Activated CD4-positive, alpha-beta T cell treated with anti-CD3 and anti-CD28 coated beads, Interleukin-2, Interleukin-6, amounts not matched to agents 100 ng/mL and 50 ng/mL, durations not matched to agents 16 hours and 8 hours (primary cell): ENCODE results near the gene TRPV5.

Source experiments
- DNase-seq: peaks from one replicate; pipeline ENCODE4 v3.0.0-alpha.2; 2020

TRPV5 gene

GRCh38 chr7:142908290-142908689, 25.3 kb downstream of the TRPV5 start:
- no peak for DNase-seq

- DNase-seq: no peak
These were observed 26.9 kb downstream of the TRPV5 start for GRCh38 chr7:142906643-142907042.

- no peak for DNase-seq
These were observed 27.8 kb downstream of the TRPV5 start for GRCh38 chr7:142905759-142906158.

- no peak for DNase-seq
These were observed 29.4 kb downstream of the TRPV5 start for GRCh38 chr7:142904128-142904527.

GRCh38 chr7:142901426-142902259, 31.9 kb downstream of the TRPV5 start:
- no peak for DNase-seq

- DNase-seq: no peak
These were observed 33.9 kb downstream of the TRPV5 start for GRCh38 chr7:142899661-142900060.

- no peak for DNase-seq
These were observed 35.0 kb downstream of the TRPV5 start for GRCh38 chr7:142898377-142899170.

GRCh38 chr7:142897691-142898090, 35.9 kb downstream of the TRPV5 start:
- DNase-seq: no peak

- DNase-seq: no peak
These were observed 36.7 kb downstream of the TRPV5 start for GRCh38 chr7:142896741-142897379.

GRCh38 chr7:142896151-142896550, 37.4 kb downstream of the TRPV5 start:
- no peak for DNase-seq

- DNase-seq: no peak
These were observed 38.5 kb downstream of the TRPV5 start for GRCh38 chr7:142894985-142895593.

- DNase-seq: no peak
These were observed 39.2 kb downstream of the TRPV5 start for GRCh38 chr7:142894112-142894984.

GRCh38 chr7:142892951-142893350, 40.6 kb downstream of the TRPV5 start:
- no peak for DNase-seq

GRCh38 chr7:142891490-142892082, 42.0 kb downstream of the TRPV5 start:
- DNase-seq: no peak

GRCh38 chr7:142890874-142891485, 42.6 kb downstream of the TRPV5 start:
- DNase-seq: no peak

GRCh38 chr7:142889816-142890215, 43.7 kb downstream of the TRPV5 start:
- DNase-seq: no peak

GRCh38 chr7:142887282-142888015, 46.1 kb downstream of the TRPV5 start:
- no peak for DNase-seq

- DNase-seq: no peak
These were observed 46.7 kb downstream of the TRPV5 start for GRCh38 chr7:142886866-142887265.

- no peak for DNase-seq
These were observed 48.0 kb downstream of the TRPV5 start, which contains the start of gene TRPV6 for GRCh38 chr7:142885311-142886230. TSS of gene TRPV6 (minus strand) at chr7:142885745.
